Renal cortex interstitium (tissue), 3 donors: Measurements from ENCODE around the gene CTU2. TPM values are rescaled to one million over a fixed set of nuclear protein-coding genes. Genes with fewer than 3 reads are reported as not detected.

ENCODE experiments used
- polyA plus RNA-seq, 3 donors: library from polyadenylated mRNA; unstranded; fragments of 120-200 nt; gene quantifications; one replicate each; pipeline ENCODE4 v1.2.1, GENCODE V29; 2013; ENCODE audit not compliant: insufficient read length in 3 of 3

CTU2 gene
- polyA plus RNA-seq, 3 donors: 10.1 to 17.8 (median 13.3) TPM

Other genes with a start within 250 kb of the CTU2 start
- 10 to 100 TPM; 35.8 to 43.3 (median 40.5) TPM for gene ZC3H18, start 136.1 kb upstream of the CTU2 start, polyA plus RNA-seq
- not detected for gene IL17C, start 67.9 kb upstream of the CTU2 start, polyA plus RNA-seq
- 100 to 1,000 TPM in 2 of 3 donors, 10 to 100 TPM in 1; 92.4 to 157 (median 142) TPM for gene CYBA, start 55.5 kb upstream of the CTU2 start, polyA plus RNA-seq
- 10 to 100 TPM; 27.9 to 43.7 (median 39.8) TPM for gene MVD, start 43.4 kb upstream of the CTU2 start, polyA plus RNA-seq
- under 1 TPM; 0.59 to 0.94 (median 0.78) TPM for gene SNAI3, start 20.0 kb upstream of the CTU2 start, polyA plus RNA-seq
- 10 to 100 TPM; 14.5 to 22.4 (median 20.1) TPM for gene RNF166, start 95 bp upstream of the CTU2 start, polyA plus RNA-seq
- 10 to 100 TPM; 31.6 to 70.3 (median 48.9) TPM for gene PIEZO1, start 78.7 kb downstream of the CTU2 start, polyA plus RNA-seq
- gene CDT1, start 97.3 kb downstream of the CTU2 start, polyA plus RNA-seq: 10 to 100 TPM; 11.3 to 23.2 (median 19.1) TPM
- gene APRT, start 105.4 kb downstream of the CTU2 start, polyA plus RNA-seq: 100 to 1,000 TPM in 1 of 3 donors, 10 to 100 TPM in 2; 70.7 to 114 (median 97.3) TPM
- 10 to 100 TPM; 17.6 to 27.3 (median 26.8) TPM for gene GALNS, start 150.4 kb downstream of the CTU2 start, polyA plus RNA-seq
- gene TRAPPC2L, start 150.6 kb downstream of the CTU2 start, polyA plus RNA-seq: 10 to 100 TPM; 63.0 to 85.3 (median 76.6) TPM
- not detected for gene PABPN1L, start 160.2 kb downstream of the CTU2 start, polyA plus RNA-seq